Measurements from ENCODE around the gene NFIA. TPM values are rescaled to one million over a fixed set of nuclear protein-coding genes. Genes with fewer than 3 reads are reported as not detected.
A peak's percentile ranks its signal among the peaks of the same experiment; 100 is the strongest.

Gene NFIA
- total and polyA plus RNA-seq, 2 donors (not counting 1 experiment from before 2014, with no cell fraction given): 5.4 to 11.0 TPM

- H3K79me2 ChIP-seq (ENCODE audit: control insufficient read depth, insufficient read depth, low read length): no peaks in the 10 kb centered on the region
- H2AFZ ChIP-seq (ENCODE audit: low read length): no peak overlapping the region
- H3K27me3 ChIP-seq (ENCODE audit: control insufficient read depth, insufficient read depth, low read length): no peaks in the 10 kb centered on the region
- H3K4me1 ChIP-seq (ENCODE audit: control insufficient read depth, extremely low read depth, insufficient read depth, low read length): peaks cover 3% of the 10 kb centered on the region
- TF ChIP-seq CTCF (conservative IDR thresholded peaks at IDR 0.05 in 1 of 2, IDR thresholded peaks at IDR 0.05 in 1 of 2; ENCODE audit: low read depth in 1 of 2, low read length in 2 of 2): peak; percentile 88 to 92
- no peak for TF ChIP-seq EZH2 (IDR thresholded peaks at IDR 0.05; ENCODE audit: low read length, missing control alignments)
- H4K20me1 ChIP-seq (ENCODE audit: control insufficient read depth, extremely low read depth, insufficient read depth, low read length): no peaks in the 10 kb centered on the region
- H3K36me3 ChIP-seq (ENCODE audit: control insufficient read depth, insufficient read depth, low read length): no peaks in the 10 kb centered on the region
- H3K4me2 ChIP-seq (ENCODE audit: extremely low read depth, insufficient read depth, low read length): no peak overlapping the region
- DNase-seq (ENCODE audit: low read depth in 2 of 2): peak; percentile 94 to 98
- no peak overlapping the region for H3K4me3 ChIP-seq (replicated peaks in 1 of 4; ENCODE audit: control extremely low read depth in 1 of 4, insufficient read depth in 1 of 4, low read depth in 3 of 4, low read length in 4 of 4)
- peak overlapping the region; percentile 7 for H3K27ac ChIP-seq (ENCODE audit: insufficient read depth, low read length)
- no peaks in the 10 kb centered on the region for H3K9me3 ChIP-seq (ENCODE audit: control insufficient read depth, insufficient read depth, low read depth, low read length)
- no peak overlapping the region for H3K9ac ChIP-seq (ENCODE audit: insufficient read depth, low read length)
Measured at GRCh38 chr1:61453111-61453961, 371.0 kb downstream of the NFIA start.

GRCh38 chr1:61455400-61455799 lies 373.0 kb downstream of the NFIA start:
- no peaks in the 10 kb centered on the region for H4K20me1 ChIP-seq (ENCODE audit: control insufficient read depth, extremely low read depth, insufficient read depth, low read length)
- H3K4me1 ChIP-seq (ENCODE audit: control insufficient read depth, extremely low read depth, insufficient read depth, low read length): peaks cover 3% of the 10 kb centered on the region
- H3K9me3 ChIP-seq (ENCODE audit: control insufficient read depth, insufficient read depth, low read depth, low read length): no peaks in the 10 kb centered on the region
- TF ChIP-seq EZH2 (IDR thresholded peaks at IDR 0.05; ENCODE audit: low read length, missing control alignments) (no peak), CTCF (conservative IDR thresholded peaks at IDR 0.05 in 1 of 2, IDR thresholded peaks at IDR 0.05 in 1 of 2; ENCODE audit: low read depth in 1 of 2, low read length in 2 of 2) (no peak)
- no peak overlapping the region for H3K4me3 ChIP-seq (replicated peaks in 1 of 4; ENCODE audit: control extremely low read depth in 1 of 4, insufficient read depth in 1 of 4, low read depth in 3 of 4, low read length in 4 of 4)
- H3K27me3 ChIP-seq (ENCODE audit: control insufficient read depth, insufficient read depth, low read length): no peaks in the 10 kb centered on the region
- no peak overlapping the region for H2AFZ ChIP-seq (ENCODE audit: low read length)
- H3K27ac ChIP-seq (ENCODE audit: insufficient read depth, low read length): no peak overlapping the region
- peak in 1 of 2 donors; percentile 26 for DNase-seq (ENCODE audit: low read depth in 2 of 2)
- H3K9ac ChIP-seq (ENCODE audit: insufficient read depth, low read length): no peak overlapping the region
- H3K79me2 ChIP-seq (ENCODE audit: control insufficient read depth, insufficient read depth, low read length): no peaks in the 10 kb centered on the region
- no peaks in the 10 kb centered on the region for H3K36me3 ChIP-seq (ENCODE audit: control insufficient read depth, insufficient read depth, low read length)
- no peak overlapping the region for H3K4me2 ChIP-seq (ENCODE audit: extremely low read depth, insufficient read depth, low read length)

- H3K27ac ChIP-seq (ENCODE audit: insufficient read depth, low read length): no peak overlapping the region
- no peaks in the 10 kb centered on the region for H4K20me1 ChIP-seq (ENCODE audit: control insufficient read depth, extremely low read depth, insufficient read depth, low read length)
- H3K9me3 ChIP-seq (ENCODE audit: control insufficient read depth, insufficient read depth, low read depth, low read length): no peaks in the 10 kb centered on the region
- no peak for TF ChIP-seq CTCF (conservative IDR thresholded peaks at IDR 0.05 in 1 of 2, IDR thresholded peaks at IDR 0.05 in 1 of 2; ENCODE audit: low read depth in 1 of 2, low read length in 2 of 2)
- no peak for TF ChIP-seq EZH2 (IDR thresholded peaks at IDR 0.05; ENCODE audit: low read length, missing control alignments)
- H3K4me3 ChIP-seq (replicated peaks in 1 of 4; ENCODE audit: control extremely low read depth in 1 of 4, insufficient read depth in 1 of 4, low read depth in 3 of 4, low read length in 4 of 4): no peak overlapping the region
- H3K36me3 ChIP-seq (ENCODE audit: control insufficient read depth, insufficient read depth, low read length): no peaks in the 10 kb centered on the region
- no peak overlapping the region for H2AFZ ChIP-seq (ENCODE audit: low read length)
- H3K79me2 ChIP-seq (ENCODE audit: control insufficient read depth, insufficient read depth, low read length): no peaks in the 10 kb centered on the region
- H3K9ac ChIP-seq (ENCODE audit: insufficient read depth, low read length): no peak overlapping the region
- no peak for DNase-seq (ENCODE audit: low read depth in 2 of 2)
- H3K4me2 ChIP-seq (ENCODE audit: extremely low read depth, insufficient read depth, low read length): no peak overlapping the region
- peaks cover 3% of the 10 kb centered on the region for H3K4me1 ChIP-seq (ENCODE audit: control insufficient read depth, extremely low read depth, insufficient read depth, low read length)
- no peaks in the 10 kb centered on the region for H3K27me3 ChIP-seq (ENCODE audit: control insufficient read depth, insufficient read depth, low read length)
Measured at GRCh38 chr1:61457526-61458040, 375.2 kb downstream of the NFIA start.

Data from fibroblast of lung (primary cell).